Measurements from ENCODE around the gene LYRM4. TPM values are rescaled to one million over a fixed set of nuclear protein-coding genes. Genes with fewer than 3 reads are reported as not detected.

The LYRM4 gene
- polyA plus RNA-seq, 1 donor from 2014 or later = 29.3 TPM

- TF ChIP-seq SMC3 (conservative IDR thresholded peaks at IDR 0.05; ENCODE audit: poor library complexity) (no peak), CTCF (IDR thresholded peaks at IDR 0.05; ENCODE audit: poor library complexity, severe bottlenecking) (peak; percentile 42)
- H3K4me3 ChIP-seq (ENCODE audit: low read length) = no peak overlapping the region
- H3K9ac ChIP-seq (ENCODE audit: low read length) = no peak overlapping the region
- H3K79me2 ChIP-seq (replicated peaks; ENCODE audit: insufficient read depth, low read length) = no peaks in the 10 kb centered on the region
- no peak overlapping the region for H2AFZ ChIP-seq (ENCODE audit: low read depth, low read length)
- H3K27ac ChIP-seq (ENCODE audit: low read length) = no peak overlapping the region
- H3K9me3 ChIP-seq (ENCODE audit: low read length) = no peaks in the 10 kb centered on the region
- no peaks in the 10 kb centered on the region for H4K20me1 ChIP-seq (ENCODE audit: insufficient read depth)
- H3K27me3 ChIP-seq (ENCODE audit: insufficient read depth, low read depth, low read length) = no peaks in the 10 kb centered on the region
- no peaks in the 10 kb centered on the region for H3K9me2 ChIP-seq (ENCODE audit: insufficient read depth, low read length)
- H3K36me3 ChIP-seq (ENCODE audit: insufficient read depth, low read length) = no peaks in the 10 kb centered on the region
- no peak overlapping the region for H3K4me2 ChIP-seq (ENCODE audit: low read length)
- no peaks in the 10 kb centered on the region for H3F3A ChIP-seq (ENCODE audit: insufficient read depth, low read length, poor library complexity, severe bottlenecking)
These were observed 85.8 kb downstream of the LYRM4 start for GRCh38 chr6:5174756-5175549.

- Histone ChIP-seq H3K27me3 (ENCODE audit: insufficient read depth, low read depth, low read length) (no peaks in the 10 kb centered on the region), H3K36me3 (ENCODE audit: insufficient read depth, low read length) (no peaks in the 10 kb centered on the region), H3K9me3 (ENCODE audit: low read length) (no peaks in the 10 kb centered on the region), H3F3A (ENCODE audit: insufficient read depth, low read length, poor library complexity, severe bottlenecking) (no peaks in the 10 kb centered on the region), H3K9me2 (ENCODE audit: insufficient read depth, low read length) (no peaks in the 10 kb centered on the region), H2AFZ (ENCODE audit: low read depth, low read length) (no peak overlapping the region), H4K20me1 (ENCODE audit: insufficient read depth) (no peaks in the 10 kb centered on the region), H3K79me2 (replicated peaks; ENCODE audit: insufficient read depth, low read length) (no peaks in the 10 kb centered on the region), H3K27ac (ENCODE audit: low read length) (no peak overlapping the region), H3K4me3 (ENCODE audit: low read length) (no peak overlapping the region), H3K4me2 (ENCODE audit: low read length) (no peak overlapping the region), H3K9ac (ENCODE audit: low read length) (no peak overlapping the region)
- TF ChIP-seq SMC3 (conservative IDR thresholded peaks at IDR 0.05; ENCODE audit: poor library complexity) (no peak), MXI1 (conservative IDR thresholded peaks at IDR 0.05; ENCODE audit: poor library complexity, severe bottlenecking) (no peak), REST (IDR thresholded peaks at IDR 0.05; ENCODE audit: borderline replicate concordance) (no peak), TAF1 (IDR thresholded peaks at IDR 0.05; ENCODE audit: low read depth) (no peak), POLR2AphosphoS5 (IDR thresholded peaks at IDR 0.05) (no peak), RAD21 (conservative IDR thresholded peaks at IDR 0.05) (no peak), EZH2 (IDR thresholded peaks at IDR 0.05; ENCODE audit: borderline replicate concordance, insufficient read depth, low read length, poor library complexity, severe bottlenecking) (no peak), CTCF (IDR thresholded peaks at IDR 0.05; ENCODE audit: poor library complexity, severe bottlenecking) (no peak), EP300 (conservative IDR thresholded peaks at IDR 0.05; ENCODE audit: poor library complexity, severe bottlenecking) (no peak)
These were observed 86.5 kb downstream of the LYRM4 start for GRCh38 chr6:5174244-5174643.

Data from neural cell (in vitro differentiated cells).